ENCODE measurements around the gene AKAP1. TPM values are rescaled to one million over a fixed set of nuclear protein-coding genes. Genes with fewer than 3 reads are reported as not detected.

AKAP1 gene
- polyA plus RNA-seq: 26.8 and 38.7 TPM in 2 replicates
- 27.0 and 31.4 TPM in 2 replicates for polyA minus RNA-seq

GRCh38 chr17:57084802-57085447, at the start of gene AKAP1:
Gene AKAP1, plus strand, starts transcription at chr17:57085246. Its CDS starts 20,219 bp downstream, at chr17:57105465.
- peak within 1 kb of the TSS; percentile 98 for H3K9ac ChIP-seq (ENCODE audit: low read length)
- H3K27ac ChIP-seq (ENCODE audit: low read length): peak within 1 kb of the TSS; percentile 98
- TF ChIP-seq RAD21 (conservative IDR thresholded peaks at IDR 0.05) (peak; percentile 45), TAF1 (IDR thresholded peaks at IDR 0.05; ENCODE audit: low read depth) (peak; percentile 82), MXI1 (conservative IDR thresholded peaks at IDR 0.05; ENCODE audit: poor library complexity, severe bottlenecking) (peak; percentile 98), SMC3 (conservative IDR thresholded peaks at IDR 0.05; ENCODE audit: poor library complexity) (no peak), POLR2AphosphoS5 (IDR thresholded peaks at IDR 0.05) (peak; percentile 99), EZH2 (IDR thresholded peaks at IDR 0.05; ENCODE audit: borderline replicate concordance, insufficient read depth, low read length, poor library complexity, severe bottlenecking) (no peak), CTCF (IDR thresholded peaks at IDR 0.05; ENCODE audit: poor library complexity, severe bottlenecking) (peak; percentile 82), REST (IDR thresholded peaks at IDR 0.05; ENCODE audit: borderline replicate concordance) (peak; percentile 82), EP300 (conservative IDR thresholded peaks at IDR 0.05; ENCODE audit: poor library complexity, severe bottlenecking) (peak; percentile 64)
- H3K9me3 ChIP-seq (ENCODE audit: low read length): no peaks in the 10 kb centered on the region
- peaks cover 11% of the 10 kb centered on the region for H3K79me2 ChIP-seq (replicated peaks; ENCODE audit: insufficient read depth, low read length)
- H3K36me3 ChIP-seq (ENCODE audit: insufficient read depth, low read length): no peaks in the 10 kb centered on the region
- H3K4me2 ChIP-seq (ENCODE audit: low read length): peak within 1 kb of the TSS; percentile 83
- peak within 1 kb of the TSS; percentile 97 for H2AFZ ChIP-seq (ENCODE audit: low read depth, low read length)
- H3K27me3 ChIP-seq (ENCODE audit: insufficient read depth, low read depth, low read length): peaks cover 3% of the 10 kb centered on the region
- H3K4me3 ChIP-seq (ENCODE audit: low read length): peak within 1 kb of the TSS; percentile 96
- no peaks in the 10 kb centered on the region for H3K9me2 ChIP-seq (ENCODE audit: insufficient read depth, low read length)
- H4K20me1 ChIP-seq (ENCODE audit: insufficient read depth): no peaks in the 10 kb centered on the region
- H3F3A ChIP-seq (ENCODE audit: insufficient read depth, low read length, poor library complexity, severe bottlenecking): no peaks in the 10 kb centered on the region

- Histone ChIP-seq H3K27me3 (ENCODE audit: insufficient read depth, low read depth, low read length) (no peaks in the 10 kb centered on the region), H3K9ac (ENCODE audit: low read length) (no peak overlapping the region), H2AFZ (ENCODE audit: low read depth, low read length) (no peak overlapping the region), H3K9me2 (ENCODE audit: insufficient read depth, low read length) (no peaks in the 10 kb centered on the region), H3K36me3 (ENCODE audit: insufficient read depth, low read length) (no peaks in the 10 kb centered on the region), H3K79me2 (replicated peaks; ENCODE audit: insufficient read depth, low read length) (no peaks in the 10 kb centered on the region), H3K27ac (ENCODE audit: low read length) (no peak overlapping the region), H4K20me1 (ENCODE audit: insufficient read depth) (no peaks in the 10 kb centered on the region), H3K9me3 (ENCODE audit: low read length) (no peaks in the 10 kb centered on the region), H3K4me3 (ENCODE audit: low read length) (no peak overlapping the region), H3F3A (ENCODE audit: insufficient read depth, low read length, poor library complexity, severe bottlenecking) (no peaks in the 10 kb centered on the region), H3K4me2 (ENCODE audit: low read length) (no peak overlapping the region)
- no peak for TF ChIP-seq POLR2AphosphoS5 (IDR thresholded peaks at IDR 0.05)
These were observed 49.0 kb upstream of the AKAP1 start for GRCh38 chr17:57035971-57036481.
